Measurements from ENCODE around the gene VWA2. TPM values are rescaled to one million over a fixed set of nuclear protein-coding genes. Genes with fewer than 3 reads are reported as not detected.
"Not testable (repeated sequence)": the region's sequence is repeated elsewhere in the genome, so short reads cannot be mapped to it uniquely, and the experiment has no call there.

VWA2 gene
- total and polyA plus RNA-seq, 7 experiments from 2014 or later: 0.11 to 0.27 TPM; not detected in 5

GRCh38 chr10:114328441-114328812 is 89.4 kb downstream of the VWA2 start:
- no peaks in the 10 kb centered on the region for H3K27me3 Mint-ChIP-seq
- DNase-seq (no peak), ATAC-seq (no peak)
- Histone ChIP-seq H3K4me1 (ENCODE audit: control insufficient read depth in 2 of 2, insufficient read depth in 2 of 2, low read length in 2 of 2) (no peaks in the 10 kb centered on the region), H3K27me3 (ENCODE audit: control insufficient read depth in 2 of 2, insufficient read depth in 2 of 2, low read length in 2 of 2) (no peaks in the 10 kb centered on the region), H3K9me3 (ENCODE audit: control insufficient read depth in 2 of 3, low read length in 3 of 3) (no peaks in the 10 kb centered on the region), H3K4me3 (ENCODE audit: low read length) (no peak overlapping the region), H3K27ac (ENCODE audit: low read depth, low read length) (no peak overlapping the region), H3K36me3 (ENCODE audit: control insufficient read depth in 2 of 3, insufficient read depth in 3 of 3, low read length in 3 of 3) (no peaks in the 10 kb centered on the region)
- no peaks in the 10 kb centered on the region for H3K36me3 Mint-ChIP-seq
- POLR2A ChIA-PET: no interaction called here
- H3K4me3 Mint-ChIP-seq: no peak overlapping the region
- H3K9me3 Mint-ChIP-seq: no peaks in the 10 kb centered on the region
- intact Hi-C loops (cut with micrococcal nuclease): no loop called here
- H3K27ac Mint-ChIP-seq: no peak overlapping the region
- CTCF ChIA-PET: no interaction called here
- H3K4me1 Mint-ChIP-seq: peaks cover 0 to 5% (median 0%) of the 10 kb centered on the region in 7 donors

GRCh38 chr10:114328874-114329273 is 89.8 kb downstream of the VWA2 start:
- Histone ChIP-seq H3K9me3 (ENCODE audit: control insufficient read depth in 2 of 3, low read length in 3 of 3) (no peaks in the 10 kb centered on the region), H3K27ac (ENCODE audit: low read depth, low read length) (no peak overlapping the region), H3K4me3 (ENCODE audit: low read length) (no peak overlapping the region), H3K4me1 (ENCODE audit: control insufficient read depth in 2 of 2, insufficient read depth in 2 of 2, low read length in 2 of 2) (no peaks in the 10 kb centered on the region), H3K36me3 (ENCODE audit: control insufficient read depth in 2 of 3, insufficient read depth in 3 of 3, low read length in 3 of 3) (no peaks in the 10 kb centered on the region), H3K27me3 (ENCODE audit: control insufficient read depth in 2 of 2, insufficient read depth in 2 of 2, low read length in 2 of 2) (no peaks in the 10 kb centered on the region)
- H3K27ac Mint-ChIP-seq: no peak overlapping the region
- no peak overlapping the region for H3K4me3 Mint-ChIP-seq
- peaks cover 0 to 5% (median 0%) of the 10 kb centered on the region in 7 donors for H3K4me1 Mint-ChIP-seq
- DNase-seq: no peak
- intact Hi-C loops (cut with micrococcal nuclease): no loop called here
- ChIA-PET CTCF (no interaction called here), POLR2A (no interaction called here)
- H3K9me3 Mint-ChIP-seq: no peaks in the 10 kb centered on the region
- ATAC-seq: no peak
- H3K36me3 Mint-ChIP-seq: no peaks in the 10 kb centered on the region
- H3K27me3 Mint-ChIP-seq: peaks cover 0 to 2% (median 0%) of the 10 kb centered on the region in 5 donors

- Mint-ChIP-seq H3K27me3 (peaks cover 0 to 6% (median 0%) of the 10 kb centered on the region in 5 donors), H3K4me1 (peaks cover 0 to 9% (median 0%) of the 10 kb centered on the region in 7 donors), H3K36me3 (no peaks in the 10 kb centered on the region), H3K9me3 (no peaks in the 10 kb centered on the region), H3K4me3 (no peak overlapping the region), H3K27ac (no peak overlapping the region)
- DNase-seq (no peak), ATAC-seq (no peak)
- CTCF ChIA-PET: no interaction called here
- Histone ChIP-seq H3K4me1 (ENCODE audit: control insufficient read depth in 2 of 2, insufficient read depth in 2 of 2, low read length in 2 of 2) (no peaks in the 10 kb centered on the region), H3K27me3 (ENCODE audit: control insufficient read depth in 2 of 2, insufficient read depth in 2 of 2, low read length in 2 of 2) (no peaks in the 10 kb centered on the region), H3K36me3 (ENCODE audit: control insufficient read depth in 2 of 3, insufficient read depth in 3 of 3, low read length in 3 of 3) (no peaks in the 10 kb centered on the region), H3K4me3 (ENCODE audit: low read length) (no peak overlapping the region), H3K27ac (ENCODE audit: low read depth, low read length) (no peak overlapping the region), H3K9me3 (ENCODE audit: control insufficient read depth in 2 of 3, low read length in 3 of 3) (no peaks in the 10 kb centered on the region)
- POLR2A ChIA-PET: no interaction called here
- intact Hi-C loops (cut with micrococcal nuclease): no loop called here
Observed at GRCh38 chr10:114329634-114330365, 90.7 kb downstream of the VWA2 start.

- ChIA-PET POLR2A (no interaction called here), CTCF (interaction anchor here (0.9 kb wide), 1 partner anchor 64 kb away, joined by 3 read pairs; no protein-coding TSS in a partner anchor)
- intact Hi-C loops (cut with micrococcal nuclease): no loop called here
- H3K36me3 Mint-ChIP-seq: no peaks in the 10 kb centered on the region
- H3K27ac Mint-ChIP-seq: no peak overlapping the region
- H3K27me3 Mint-ChIP-seq: peaks cover 0 to 6% (median 0%) of the 10 kb centered on the region in 5 donors
- no peak overlapping the region for H3K4me3 Mint-ChIP-seq
- no peaks in the 10 kb centered on the region for H3K4me1 ChIP-seq (ENCODE audit: control insufficient read depth in 2 of 2, insufficient read depth in 2 of 2, low read length in 2 of 2)
- no peak overlapping the region for H3K27ac ChIP-seq (ENCODE audit: low read depth, low read length)
- peaks cover 0 to 25% (median 0%) of the 10 kb centered on the region in 7 donors for H3K4me1 Mint-ChIP-seq
- DNase-seq: no peak
- H3K9me3 ChIP-seq (ENCODE audit: control insufficient read depth in 2 of 3, low read length in 3 of 3): no peaks in the 10 kb centered on the region
- H3K36me3 ChIP-seq (ENCODE audit: control insufficient read depth in 2 of 3, insufficient read depth in 3 of 3, low read length in 3 of 3): no peaks in the 10 kb centered on the region
- no peak for ATAC-seq
- no peak overlapping the region for H3K4me3 ChIP-seq (ENCODE audit: low read length)
- no peaks in the 10 kb centered on the region for H3K9me3 Mint-ChIP-seq
- no peaks in the 10 kb centered on the region for H3K27me3 ChIP-seq (ENCODE audit: control insufficient read depth in 2 of 2, insufficient read depth in 2 of 2, low read length in 2 of 2)
Observed at GRCh38 chr10:114332301-114333192, 93.5 kb downstream of the VWA2 start.

- H3K27me3 Mint-ChIP-seq; H3K27ac ChIP-seq (ENCODE audit: low read depth, low read length); DNase-seq; POLR2A ChIA-PET; H3K4me1 ChIP-seq (ENCODE audit: control insufficient read depth in 2 of 2, insufficient read depth in 2 of 2, low read length in 2 of 2); ATAC-seq; H3K27me3 ChIP-seq (ENCODE audit: control insufficient read depth in 2 of 2, insufficient read depth in 2 of 2, low read length in 2 of 2); H3K36me3 Mint-ChIP-seq; H3K36me3 ChIP-seq (ENCODE audit: control insufficient read depth in 2 of 3, insufficient read depth in 3 of 3, low read length in 3 of 3); H3K4me3 Mint-ChIP-seq; intact Hi-C loops (cut with micrococcal nuclease); CTCF ChIA-PET; H3K4me3 ChIP-seq (ENCODE audit: low read length); H3K9me3 Mint-ChIP-seq; H3K9me3 ChIP-seq (ENCODE audit: control insufficient read depth in 2 of 3, low read length in 3 of 3): not testable (repeated sequence)
- peaks cover 0 to 31% (median 0%) of the 10 kb centered on the region in 7 donors for H3K4me1 Mint-ChIP-seq
- H3K27ac Mint-ChIP-seq: peak overlapping the region in 1 of 9 donors; percentile 36
Observed at GRCh38 chr10:114333441-114333840, 94.4 kb downstream of the VWA2 start.

GRCh38 chr10:114334301-114334700 is 95.2 kb downstream of the VWA2 start:
- Mint-ChIP-seq H3K4me3 (no peak overlapping the region), H3K27ac (peak overlapping the region in 1 of 9 donors; percentile 2), H3K9me3 (no peaks in the 10 kb centered on the region), H3K36me3 (no peaks in the 10 kb centered on the region), H3K4me1 (peaks cover 0 to 31% (median 0%) of the 10 kb centered on the region in 7 donors), H3K27me3 (peaks cover 0 to 6% (median 0%) of the 10 kb centered on the region in 5 donors)
- Histone ChIP-seq H3K4me3 (ENCODE audit: low read length) (no peak overlapping the region), H3K27me3 (ENCODE audit: control insufficient read depth in 2 of 2, insufficient read depth in 2 of 2, low read length in 2 of 2) (no peaks in the 10 kb centered on the region), H3K9me3 (ENCODE audit: control insufficient read depth in 2 of 3, low read length in 3 of 3) (no peaks in the 10 kb centered on the region), H3K4me1 (ENCODE audit: control insufficient read depth in 2 of 2, insufficient read depth in 2 of 2, low read length in 2 of 2) (no peaks in the 10 kb centered on the region), H3K27ac (ENCODE audit: low read depth, low read length) (no peak overlapping the region), H3K36me3 (ENCODE audit: control insufficient read depth in 2 of 3, insufficient read depth in 3 of 3, low read length in 3 of 3) (no peaks in the 10 kb centered on the region)
- ChIA-PET CTCF (no interaction called here), POLR2A (no interaction called here)
- intact Hi-C loops (cut with micrococcal nuclease): no loop called here
- ATAC-seq: no peak
- no peak for DNase-seq

Data from naive thymus-derived CD4-positive, alpha-beta T cell (primary cell).